Measurements from ENCODE around the gene PTPRG.

Gene PTPRG

DNA sequence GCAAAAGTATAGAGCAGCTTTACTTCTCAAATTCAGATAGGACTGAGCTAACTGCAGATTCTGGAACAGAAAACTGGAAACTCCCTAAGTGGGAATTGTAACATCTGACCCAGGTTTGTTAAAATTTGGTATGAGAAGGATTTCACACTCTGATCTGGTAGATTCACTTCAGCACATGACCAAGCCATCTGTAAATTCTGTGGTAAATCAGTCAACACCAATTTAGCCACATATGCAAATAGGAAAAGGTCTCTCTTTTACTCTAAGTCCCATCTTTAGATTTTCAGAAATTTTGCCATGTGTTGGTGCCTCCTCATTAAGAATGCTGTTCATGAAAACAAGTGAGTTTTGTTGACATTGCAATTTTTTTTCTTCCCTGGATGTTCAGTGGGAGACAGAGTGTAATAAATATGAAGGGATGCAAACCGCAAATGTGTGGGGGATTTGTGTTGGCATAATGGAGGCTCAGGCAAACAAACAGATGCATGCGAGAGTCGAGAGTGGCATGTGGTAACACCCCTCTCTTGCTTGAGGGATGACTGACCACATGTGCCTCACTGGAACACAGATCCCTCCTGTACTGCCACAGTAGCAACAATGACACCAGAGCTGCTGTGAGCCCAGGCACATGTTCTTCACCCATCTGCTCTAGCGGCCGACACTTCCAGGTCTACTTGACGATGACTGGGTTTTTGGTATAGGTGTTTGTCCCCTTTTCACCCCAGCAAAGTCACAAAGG lies 665.4 kb downstream of the PTPRG start:
- no peak for DNase-seq (ENCODE audit: low read depth, low spot score)

DNA sequence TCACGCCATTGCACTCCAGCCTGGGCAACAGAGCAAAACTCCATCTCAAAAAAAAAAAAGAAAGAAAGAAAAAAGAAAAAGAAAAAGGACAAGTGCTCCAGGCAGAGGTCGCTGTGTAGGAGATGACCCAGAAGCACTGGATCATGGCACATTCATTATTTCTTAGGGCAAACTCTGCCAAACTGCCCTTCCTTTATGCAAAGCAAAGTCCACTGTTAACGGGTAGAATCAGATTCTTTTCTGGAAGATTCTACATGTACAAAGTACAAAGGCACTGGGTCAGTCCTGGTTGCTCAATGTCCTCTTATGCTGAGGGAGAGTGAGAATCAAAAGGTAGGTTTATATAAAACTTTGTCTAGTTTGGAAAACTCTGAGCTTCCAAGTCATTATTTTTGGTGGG lies 667.1 kb downstream of the PTPRG start:
- DNase-seq (ENCODE audit: low read depth, low spot score) = no peak

DNA sequence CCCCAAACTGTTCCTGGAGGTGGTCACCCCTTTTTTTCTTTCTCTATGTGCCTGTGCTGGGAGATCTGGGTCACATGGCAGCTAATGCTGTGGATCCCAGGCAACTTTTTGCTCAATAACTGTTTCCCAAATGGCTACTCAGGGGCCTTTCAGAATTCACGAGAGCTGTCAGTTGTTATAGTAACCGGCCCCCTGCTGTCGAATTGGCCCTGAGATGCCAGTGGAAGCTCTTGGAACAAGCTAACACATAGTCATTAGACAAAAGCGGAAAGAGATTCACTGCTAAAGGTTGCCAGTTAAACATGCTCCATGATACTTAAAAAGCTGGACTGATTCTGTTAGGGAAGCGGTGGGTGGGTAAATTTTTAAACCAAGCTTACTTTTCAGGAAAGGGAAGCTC lies 667.8 kb downstream of the PTPRG start:
- DNase-seq (ENCODE audit: low read depth, low spot score) = no peak

DNA sequence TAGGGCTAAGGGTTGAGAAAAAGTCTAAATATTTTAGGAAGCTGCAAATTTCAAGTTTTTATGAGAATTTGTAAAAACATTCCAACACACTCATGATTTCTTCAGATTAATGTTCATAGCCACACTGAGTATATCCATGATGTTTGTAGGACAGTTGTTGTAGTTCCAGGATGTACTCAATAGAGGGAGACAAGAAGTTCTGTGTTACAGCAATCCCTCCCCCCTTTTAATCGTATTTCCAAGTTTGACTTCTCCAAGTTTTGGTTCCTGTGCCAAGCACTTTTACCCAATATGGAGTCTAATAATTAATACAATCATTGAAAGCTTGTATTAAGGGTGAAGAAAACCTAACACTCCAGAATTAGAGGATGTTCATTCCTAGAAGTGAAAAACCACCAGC lies 668.5 kb downstream of the PTPRG start:
- DNase-seq (ENCODE audit: low read depth, low spot score) = no peak

DNA sequence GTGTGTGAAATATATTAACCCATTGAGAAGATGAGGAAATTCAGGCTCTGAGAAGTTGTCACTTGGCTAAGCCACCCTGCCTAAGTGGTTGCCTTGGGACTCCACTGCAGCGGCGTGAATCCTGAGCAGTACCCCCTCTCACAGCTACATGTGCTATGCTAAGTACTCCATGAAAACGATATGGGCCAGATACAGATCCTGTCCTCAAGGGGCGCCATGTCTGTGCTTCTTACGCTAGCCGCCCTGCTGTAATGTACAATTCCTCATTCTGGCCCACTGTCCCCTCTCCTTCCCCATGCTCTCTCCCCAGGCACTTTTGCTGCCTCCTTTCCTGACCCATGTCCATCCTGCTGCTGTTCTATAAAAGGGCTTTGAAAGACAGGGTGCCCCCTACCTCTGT lies 671.7 kb downstream of the PTPRG start:
- no peak for DNase-seq (ENCODE audit: low read depth, low spot score)

DNA sequence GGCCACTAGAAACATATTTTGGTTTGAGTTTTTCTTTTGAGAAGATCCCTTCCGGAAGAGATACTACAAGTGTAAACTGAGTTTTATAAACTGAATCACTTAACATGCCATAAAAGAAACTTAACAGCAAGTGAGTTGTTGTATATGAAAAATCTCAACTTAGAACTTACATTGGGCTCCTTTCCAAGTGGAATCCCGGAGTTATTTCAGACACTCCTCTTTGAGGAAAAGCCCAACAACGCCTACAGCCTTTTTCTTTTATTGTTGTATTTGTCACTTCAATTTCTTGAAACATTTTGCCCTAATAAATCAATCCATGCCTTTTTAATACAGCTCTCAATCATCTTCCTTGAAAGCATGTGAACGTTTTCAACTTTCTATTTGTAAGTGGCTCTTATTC lies 674.6 kb downstream of the PTPRG start:
- DNase-seq (ENCODE audit: low read depth, low spot score) = no peak

DNA sequence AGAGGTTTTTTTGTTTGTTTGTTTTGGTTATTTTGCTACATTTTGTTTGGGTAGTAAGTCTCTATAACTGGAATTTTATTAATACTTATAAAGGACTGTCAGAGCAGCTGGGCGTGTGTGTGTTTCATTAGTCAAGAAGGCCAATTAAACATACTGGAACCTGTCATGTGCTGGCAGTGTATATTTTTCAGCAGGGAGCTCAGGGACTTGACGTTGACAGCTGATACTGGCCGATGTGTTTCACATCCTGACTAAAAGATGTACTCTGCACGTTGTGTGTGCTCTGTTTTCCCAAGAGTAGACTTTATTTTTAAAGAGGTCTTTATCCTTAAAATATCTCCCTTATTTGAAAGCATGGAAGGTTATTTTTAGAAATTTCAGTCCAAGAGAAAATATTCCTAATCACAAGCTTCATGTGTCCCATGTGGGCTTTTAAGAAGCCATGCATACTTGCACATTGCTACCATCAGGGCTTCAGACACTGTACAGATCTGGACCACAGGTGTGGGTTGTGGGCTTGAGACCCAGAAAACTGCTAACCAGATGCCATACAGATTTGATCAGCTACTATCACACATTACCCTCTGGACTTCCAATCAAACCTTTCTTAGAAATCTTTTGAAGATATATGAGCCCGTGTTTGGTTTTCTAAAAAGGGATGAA lies 676.0 kb downstream of the PTPRG start:
- no peak for DNase-seq (ENCODE audit: low read depth, low spot score)

DNA sequence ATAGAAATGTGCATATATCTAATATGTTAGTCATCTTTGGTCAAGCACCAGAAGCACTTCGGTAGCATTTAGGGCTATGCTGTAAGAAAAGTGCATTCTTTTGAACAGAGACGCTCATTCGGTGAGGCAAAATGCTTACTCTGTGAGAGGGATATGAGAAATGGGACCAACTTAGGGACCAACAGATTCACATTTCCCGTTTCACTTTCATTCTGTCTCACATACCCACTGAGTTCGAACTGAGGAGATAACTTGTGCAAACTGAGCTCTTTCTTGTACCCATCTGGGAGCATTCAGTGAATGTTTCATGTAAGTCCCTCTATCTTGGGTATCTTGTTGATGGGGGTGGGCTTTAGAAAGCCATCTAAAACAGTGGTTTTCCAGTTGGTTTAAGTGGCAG lies 676.6 kb downstream of the PTPRG start:
- DNase-seq (ENCODE audit: low read depth, low spot score) = no peak

DNA sequence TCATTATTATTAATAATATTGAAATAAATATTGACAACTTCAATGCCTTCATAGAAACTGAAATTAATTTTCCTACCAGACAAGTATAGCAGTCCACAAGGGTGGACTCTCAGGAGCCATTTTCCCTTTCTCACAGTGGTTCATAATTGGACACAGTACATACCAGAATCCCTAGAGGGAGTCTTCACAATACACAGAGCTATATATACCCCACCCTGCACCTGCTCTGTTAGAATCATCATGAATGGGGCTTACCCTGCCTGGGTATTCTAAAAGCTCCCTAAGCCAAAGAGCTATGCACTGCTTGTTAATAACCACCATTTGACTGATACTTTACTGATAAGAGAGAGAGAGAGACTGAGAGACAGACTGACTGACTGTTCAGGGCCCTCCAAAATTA lies 677.1 kb downstream of the PTPRG start:
- no peak for DNase-seq (ENCODE audit: low read depth, low spot score)

DNA sequence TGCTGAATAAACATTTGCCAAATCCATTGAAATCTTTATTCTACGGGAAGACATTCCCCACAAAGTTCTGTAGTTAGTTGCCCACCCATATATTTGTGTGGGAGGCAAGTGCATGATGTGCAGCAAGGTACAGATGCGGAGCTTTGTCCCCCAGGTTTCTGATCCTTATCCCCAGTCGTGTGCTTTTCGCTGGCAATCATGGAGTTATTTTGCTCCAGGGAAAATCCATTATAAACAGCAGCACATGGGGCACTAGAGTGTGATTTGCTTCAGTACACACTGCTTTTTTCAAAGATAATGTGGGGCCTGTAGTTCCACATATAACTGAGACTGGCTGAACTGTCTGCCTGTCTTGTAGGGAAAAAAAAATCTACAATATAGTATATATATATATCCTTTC lies 679.9 kb downstream of the PTPRG start:
- no peak for DNase-seq (ENCODE audit: low read depth, low spot score)

DNA sequence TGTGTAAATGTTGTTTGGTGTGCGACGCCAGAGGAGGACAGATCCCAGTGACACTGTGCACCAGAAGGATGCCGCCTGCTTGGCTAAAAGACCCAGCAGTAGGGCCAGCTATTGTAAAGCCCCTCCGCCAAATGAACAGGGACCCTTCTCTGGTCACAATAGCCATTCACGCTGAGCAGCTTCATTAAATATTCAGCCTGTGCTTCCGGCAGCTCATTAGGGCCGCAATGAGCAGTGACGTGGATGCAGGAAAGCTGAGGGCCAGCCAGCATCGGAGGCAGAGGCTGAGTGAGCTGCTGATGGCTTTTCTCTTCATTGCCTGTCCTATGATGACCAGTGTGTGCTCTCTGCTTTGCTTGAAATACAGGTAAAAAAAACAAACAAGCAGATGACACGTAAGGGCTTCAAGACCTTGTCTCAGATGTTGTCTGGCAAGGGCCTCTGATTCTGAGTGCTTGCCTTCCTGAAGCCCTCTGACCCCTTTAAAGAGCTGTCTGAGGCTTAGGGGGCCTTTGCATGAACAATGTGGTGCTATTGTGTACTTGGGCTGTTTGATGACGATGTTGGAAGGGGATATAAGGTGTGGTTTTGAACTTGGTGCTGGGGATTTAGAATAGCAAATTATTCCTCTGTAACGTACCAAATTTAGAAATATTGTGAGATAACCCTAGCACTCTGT lies 681.6 kb downstream of the PTPRG start:
- no peak for DNase-seq (ENCODE audit: low read depth, low spot score)

DNA sequence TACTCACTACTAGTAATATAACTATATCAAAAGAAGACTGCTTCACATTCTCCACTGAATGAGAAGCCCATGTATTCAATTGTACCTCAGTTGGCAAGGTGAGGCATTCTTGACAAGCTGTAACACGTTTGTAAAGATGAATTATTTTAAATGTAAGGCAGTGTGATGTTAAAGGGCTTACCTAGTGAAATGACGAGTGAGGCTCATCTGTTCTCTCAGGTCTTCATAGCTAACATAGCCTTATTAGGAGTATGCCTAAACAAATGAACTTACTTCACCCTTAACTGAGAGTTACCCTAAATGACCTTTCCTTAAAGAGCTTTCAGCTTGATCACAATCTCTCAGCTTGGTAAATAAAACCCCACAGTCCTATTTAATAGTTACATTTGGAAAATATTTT lies 684.7 kb downstream of the PTPRG start:
- DNase-seq (ENCODE audit: low read depth, low spot score) = no peak

DNA sequence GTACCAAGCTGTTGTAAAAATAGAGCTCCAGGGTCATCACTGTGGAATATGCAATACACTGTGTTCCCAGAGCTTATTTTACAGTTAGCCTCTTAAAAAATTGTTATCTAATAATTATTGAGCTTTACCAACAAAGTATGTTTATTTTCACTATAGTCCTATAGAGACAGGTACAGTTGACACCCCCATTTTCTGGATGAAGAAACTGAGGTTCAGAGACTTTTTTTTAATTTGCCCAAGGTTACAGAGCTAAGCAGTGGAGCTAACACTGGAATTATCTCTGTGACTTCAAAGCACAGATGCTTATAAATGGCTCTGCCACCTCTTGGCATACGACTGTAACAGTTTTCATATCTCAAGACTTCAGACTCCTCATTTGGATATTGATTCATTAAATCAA lies 685.6 kb downstream of the PTPRG start:
- no peak for DNase-seq (ENCODE audit: low read depth, low spot score)

DNA sequence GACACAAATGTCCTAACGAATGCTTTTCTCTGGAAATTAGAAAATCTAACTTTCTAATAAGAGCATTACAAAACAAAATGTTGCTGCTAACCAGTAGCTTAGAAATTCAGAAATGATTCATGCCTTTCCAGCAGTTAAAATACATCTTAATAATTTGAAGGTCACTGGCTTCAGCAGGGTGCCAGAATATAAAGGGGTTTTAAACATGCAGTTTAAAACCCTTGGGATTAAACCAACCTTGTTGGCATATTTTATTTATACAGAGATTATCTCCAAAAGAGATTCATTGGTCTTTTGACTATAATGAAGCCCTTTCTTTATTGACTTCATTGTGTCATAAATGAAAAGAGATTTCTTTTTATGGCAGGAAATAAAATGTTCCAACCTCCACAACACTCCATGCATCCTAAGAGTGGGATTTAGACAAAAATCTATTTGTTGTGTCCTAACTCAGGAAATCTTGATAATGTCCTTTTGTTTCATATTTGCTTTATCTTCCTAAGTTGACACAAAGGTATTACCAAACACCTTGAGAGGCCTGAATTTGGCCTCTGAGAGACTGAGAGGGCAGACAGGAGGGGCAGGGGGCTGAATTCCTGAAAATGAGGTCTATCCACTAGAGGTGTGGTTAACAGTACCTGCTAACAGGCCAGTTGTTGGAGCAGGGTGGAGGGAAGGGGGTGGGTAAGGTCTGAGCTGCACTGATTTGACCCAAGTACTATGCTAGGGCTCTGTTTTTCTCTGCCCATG lies 687.5 kb downstream of the PTPRG start:
- no peak for DNase-seq (ENCODE audit: low read depth, low spot score)

DNA sequence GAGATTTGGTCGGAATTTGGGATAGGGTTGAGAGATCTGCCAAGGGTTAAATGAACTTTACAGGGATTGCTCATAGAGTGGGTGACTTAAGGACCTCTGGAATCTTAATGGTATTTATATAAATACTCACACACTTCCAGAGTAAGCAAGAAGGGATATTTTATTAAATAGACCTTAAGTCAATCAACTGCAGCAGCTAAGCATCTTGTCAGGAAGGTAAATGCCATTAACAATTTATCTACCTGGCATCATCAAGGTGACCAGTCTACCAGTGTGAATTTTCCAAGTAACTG lies 688.1 kb downstream of the PTPRG start:
- DNase-seq (ENCODE audit: low read depth, low spot score) = no peak

DNA sequence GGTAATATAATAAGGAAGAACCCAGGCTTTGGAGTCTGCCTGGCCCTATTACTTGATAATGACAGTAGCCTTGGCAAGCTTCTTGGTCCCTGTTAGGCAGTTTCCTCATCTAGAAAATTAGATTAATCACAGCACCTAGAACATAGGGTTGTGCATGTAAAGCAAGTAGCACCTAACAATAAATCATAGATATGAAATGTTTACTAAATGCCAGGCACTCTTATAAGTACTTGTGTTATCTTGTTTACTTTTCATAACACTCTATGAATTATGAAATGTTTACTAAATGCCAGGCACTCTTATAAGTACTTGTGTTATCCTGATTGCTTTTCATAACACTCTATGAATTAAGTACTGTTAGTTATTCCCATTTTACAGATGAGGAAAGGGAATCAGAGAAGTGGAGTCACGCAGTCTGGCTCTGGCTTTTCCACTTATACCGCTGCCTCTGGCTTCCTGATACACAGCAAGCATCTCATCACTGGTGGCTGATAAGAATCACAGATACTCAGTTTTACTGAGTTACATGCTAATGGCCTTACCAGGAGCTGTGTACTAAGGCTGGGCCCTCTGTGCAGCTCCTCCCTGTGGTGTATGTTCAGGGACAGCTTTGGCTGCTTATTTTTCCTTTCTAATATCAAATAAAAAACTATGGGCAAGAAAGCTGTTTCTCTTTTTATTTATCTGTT lies 688.6 kb downstream of the PTPRG start:
- DNase-seq (ENCODE audit: low read depth, low spot score) = no peak

DNA sequence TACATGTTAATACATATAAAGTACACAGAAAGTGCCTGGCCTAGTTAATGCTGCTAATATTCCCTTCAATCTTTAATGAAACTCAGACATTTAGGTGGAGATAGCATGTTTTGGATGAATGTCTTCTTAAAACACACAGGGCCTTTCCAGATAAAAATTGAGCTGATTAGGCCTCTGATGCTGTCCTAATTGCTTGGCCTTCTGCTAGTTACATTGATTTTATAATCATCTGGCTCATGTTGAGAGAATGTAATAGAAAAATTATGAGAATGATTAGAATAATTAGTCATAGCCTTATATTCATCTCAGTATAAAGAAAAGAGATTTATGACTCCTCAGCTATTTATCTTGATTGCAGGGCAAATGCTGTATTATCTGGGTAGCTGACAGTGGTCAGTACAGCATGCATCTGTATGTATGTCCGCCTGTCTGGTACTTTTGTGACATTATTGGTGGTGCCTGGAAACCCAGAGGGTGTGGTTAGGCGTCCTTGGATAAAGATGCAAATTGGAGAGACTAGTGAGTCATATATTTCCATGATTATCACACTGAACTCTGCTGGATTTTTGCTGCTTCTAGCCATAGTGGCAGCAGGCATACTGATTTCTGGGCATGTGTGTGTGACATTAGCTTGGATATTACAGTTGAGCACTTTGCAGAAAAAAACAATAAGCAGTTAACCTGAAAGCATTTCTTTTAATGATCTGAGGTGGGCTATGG lies 691.2 kb downstream of the PTPRG start:
- no peak for DNase-seq (ENCODE audit: low read depth, low spot score)

DNA sequence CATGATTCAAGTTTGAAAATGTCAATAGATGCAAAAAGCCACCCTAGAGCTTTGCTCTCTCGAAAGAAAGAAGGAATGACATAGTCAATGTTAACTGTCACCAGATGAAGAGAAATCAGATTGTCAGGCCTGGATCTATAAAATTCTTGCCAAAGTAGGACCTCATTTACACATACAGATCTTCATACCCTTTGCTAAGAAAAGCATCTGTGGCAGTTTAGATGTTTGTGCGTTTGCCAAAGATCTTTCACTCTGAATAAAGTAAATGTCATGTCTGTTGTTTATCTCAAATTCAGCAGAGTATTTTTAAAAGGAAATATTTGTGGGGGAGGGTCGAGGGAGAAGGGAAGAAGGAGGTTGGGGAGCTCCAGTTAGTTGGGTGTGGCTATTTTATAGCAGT lies 692.6 kb downstream of the PTPRG start:
- DNase-seq (ENCODE audit: low read depth, low spot score) = no peak

DNA sequence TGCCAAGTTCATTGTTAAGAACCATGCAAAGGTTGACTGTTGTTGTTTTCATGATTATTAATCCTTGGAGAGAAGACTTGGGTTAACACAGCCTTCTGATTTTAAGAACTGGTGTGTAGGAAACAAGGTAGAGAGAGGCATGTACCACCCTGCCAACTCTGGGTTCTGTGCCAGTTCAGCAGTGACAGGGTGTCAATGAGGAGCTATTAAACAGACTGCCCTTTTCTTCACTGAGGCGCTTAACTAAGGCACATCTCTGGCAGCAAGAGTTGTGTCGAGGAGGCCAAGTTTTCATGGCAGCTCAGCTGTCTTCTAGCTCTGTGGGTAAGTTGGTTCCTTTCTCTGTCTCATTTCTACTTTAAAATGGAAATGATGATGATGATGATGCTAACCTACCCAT lies 694.4 kb downstream of the PTPRG start:
- no peak for DNase-seq (ENCODE audit: low read depth, low spot score)

DNA sequence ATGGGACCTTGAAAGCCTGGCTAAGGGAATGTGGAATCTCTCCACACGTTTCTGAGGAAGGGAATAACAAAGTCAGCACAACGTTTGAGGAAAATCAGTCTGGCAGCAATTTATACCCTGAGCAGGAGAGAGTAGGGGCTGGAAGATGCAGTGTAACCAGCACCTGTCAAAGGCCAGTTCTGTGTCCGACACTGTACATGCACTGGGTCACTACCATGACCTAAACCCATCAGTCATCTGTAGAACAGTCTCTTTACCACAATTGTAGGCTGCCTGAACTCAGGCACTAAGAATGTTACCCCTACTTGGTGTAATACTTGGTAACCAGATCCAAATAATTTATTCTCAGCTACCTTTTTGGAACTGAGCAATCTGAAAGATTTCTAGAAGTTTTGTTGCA lies 698.6 kb downstream of the PTPRG start:
- DNase-seq (ENCODE audit: low read depth, low spot score) = no peak

DNA sequence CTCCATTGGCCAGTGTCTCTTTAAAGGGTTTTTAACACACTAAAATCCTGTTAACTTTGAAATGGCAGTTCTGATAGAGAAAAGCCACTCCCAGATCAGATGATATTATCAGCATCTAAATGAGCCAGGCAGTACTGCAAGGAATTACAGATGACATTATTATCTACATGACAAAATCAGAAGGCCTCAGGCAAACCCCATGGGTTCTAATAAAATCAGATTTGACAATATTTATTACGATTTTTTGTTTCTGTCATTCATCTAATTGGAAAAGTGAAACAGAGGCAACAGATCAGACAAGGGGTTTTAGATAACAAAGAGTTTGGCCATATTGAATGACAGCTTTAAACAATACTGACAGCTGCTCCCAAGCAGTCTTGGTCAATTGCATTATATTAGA lies 699.3 kb downstream of the PTPRG start:
- DNase-seq (ENCODE audit: low read depth, low spot score) = no peak
